Testis (tissue), 3 donors: Measurements from ENCODE around the gene AUH. TPM values are rescaled to one million over a fixed set of nuclear protein-coding genes. Genes with fewer than 3 reads are reported as not detected.

ENCODE experiments used
- DNase-seq: peaks from one replicate; pipeline ENCODE4 v3.0.0-alpha.2; 2019
- H3K27ac ChIP-seq, 2 donors: fragments of 200-600 bp; sonication (generic); one replicate each; pipeline ENCODE4 v1.5.1; 2019
- H3K27me3 ChIP-seq: fragments of 200-600 bp; sonication (generic); one replicate; pipeline ENCODE4 v1.5.1; 2019
- H3K36me3 ChIP-seq: fragments of 200-600 bp; sonication (generic); one replicate; pipeline ENCODE4 v1.5.1; 2017; ENCODE audit warnings: low read depth; ENCODE audit errors: missing control alignments
- H3K4me1 ChIP-seq: fragments of 200-600 bp; sonication (generic); one replicate; pipeline ENCODE4 v1.5.1; 2019
- H3K4me3 ChIP-seq, 2 donors: fragments of 200-600 bp; sonication (generic); one replicate each; pipeline ENCODE4 v1.5.1; 2017 to 2019
- H3K9me3 ChIP-seq: fragments of 200-600 bp; sonication (generic); one replicate; pipeline ENCODE4 v1.5.1; 2017
- CTCF ChIP-seq, 3 experiments: fragments of 450-650 bp in 2 of 3; fragments of 200-600 bp in 1 of 3; sonication (generic) in 1 of 3; IDR thresholded peaks; one replicate each; pipeline ENCODE4 v1.5.1; 2016 to 2019; ENCODE audit warnings: antibody characterized with exemption in 3 of 3, mild to moderate bottlenecking in 2 of 3, moderate library complexity in 1 of 3
- POLR2A ChIP-seq: fragments of 450-650 bp; IDR thresholded peaks from one replicate; pipeline ENCODE4 v1.6.1; 2017; ENCODE audit warnings: antibody characterized with exemption, mild to moderate bottlenecking, moderate library complexity
- WGBS, 2 donors: methylation state at CpG; one replicate each; pipeline ENCODE4 v1.1.5; 2018; 5-methylcytosine and 5-hydroxymethylcytosine counted together
- intact Hi-C: fragments of 100-400 bp; cut with DNase I; formaldehyde crosslinking; loops from one replicate; pipeline ENCODE4 v1.15.1; 2023; ENCODE audit warnings: low total_unique reads
- polyA plus RNA-seq: library from polyadenylated mRNA; stranded (reverse); fragments of 350-450 nt; fragmentation: Illumina TruSeq; extraction: RNeasy Lipid Tissue Mini Kit (QIAGEN cat#74804); gene quantifications from one replicate; pipeline ENCODE4 v1.2.3, GENCODE V29; 2014; ENCODE audit warnings: low read depth, low replicate concordance; ENCODE audit not compliant: insufficient read depth
- total RNA-seq, 2 donors: library from RNA; depleted of rRNA; stranded (reverse); fragments of >200 nt; gene quantifications; one replicate each; pipeline ENCODE4 v1.2.3, GENCODE V29; 2016

Gene AUH
- total and polyA plus RNA-seq, 3 donors from 2014 or later: 9.1 to 33.9 (median 31.7) TPM

- Histone ChIP-seq H3K27ac (peak overlapping the region; percentile 40 to 62), H3K4me3 (no peak overlapping the region), H3K4me1 (no peaks in the 10 kb centered on the region), H3K27me3 (no peaks in the 10 kb centered on the region), H3K9me3 (no peaks in the 10 kb centered on the region), H3K36me3 (no peaks in the 10 kb centered on the region)
- TF ChIP-seq CTCF (IDR thresholded peaks at IDR 0.05): no peak
- no peak for TF ChIP-seq POLR2A
- DNase-seq: no peak
- intact Hi-C loops: no loop called here
- 48 to 52% methylated on average over 5 of the region's 5 CpGs for WGBS, 2 donors
These were observed 60.6 kb downstream of the AUH start for GRCh38 chr9:91301161-91301560.

GRCh38 chr9:91298311-91298710 is 63.4 kb downstream of the AUH start:
- 64 to 88% methylated on average over 2 of the region's 2 CpGs for WGBS, 2 donors
- Histone ChIP-seq H3K9me3 (no peaks in the 10 kb centered on the region), H3K27ac (no peak overlapping the region), H3K27me3 (no peaks in the 10 kb centered on the region), H3K36me3 (no peaks in the 10 kb centered on the region), H3K4me3 (no peak overlapping the region), H3K4me1 (no peaks in the 10 kb centered on the region)
- intact Hi-C loops: no loop called here
- TF ChIP-seq CTCF (IDR thresholded peaks at IDR 0.05) (no peak), POLR2A (no peak)
- no peak for DNase-seq

GRCh38 chr9:91297306-91297705 is 64.4 kb downstream of the AUH start:
- H3K4me3 ChIP-seq: no peak overlapping the region
- DNase-seq: no peak
- WGBS, 2 donors: 85 to 93% methylated on average over 1 of the region's 1 CpG
- TF ChIP-seq POLR2A: no peak
- no peak for TF ChIP-seq CTCF (IDR thresholded peaks at IDR 0.05)
- H3K4me1 ChIP-seq: no peaks in the 10 kb centered on the region
- intact Hi-C loops: no loop called here
- no peaks in the 10 kb centered on the region for H3K27me3 ChIP-seq
- no peak overlapping the region for H3K27ac ChIP-seq
- no peaks in the 10 kb centered on the region for H3K36me3 ChIP-seq
- no peaks in the 10 kb centered on the region for H3K9me3 ChIP-seq

GRCh38 chr9:91296354-91296753 is 65.4 kb downstream of the AUH start:
- intact Hi-C loops: no loop called here

More at GRCh38 chr9:91296354-91296753, 65.4 kb downstream of the AUH start:
- Histone ChIP-seq H3K27me3 (no peaks in the 10 kb centered on the region), H3K4me3 (no peak overlapping the region), H3K9me3 (no peaks in the 10 kb centered on the region), H3K27ac (no peak overlapping the region), H3K36me3 (no peaks in the 10 kb centered on the region), H3K4me1 (no peaks in the 10 kb centered on the region)
- no peak for DNase-seq
- TF ChIP-seq POLR2A (no peak), CTCF (IDR thresholded peaks at IDR 0.05) (no peak)
